H9 (cell line): Measurements from ENCODE around the gene UBAC2. TPM values are rescaled to one million over a fixed set of nuclear protein-coding genes. Genes with fewer than 3 reads are reported as not detected.
A peak's percentile ranks its signal among the peaks of the same experiment; 100 is the strongest.

Source experiments
- DNase-seq: peaks from one replicate; pipeline ENCODE4 v3.0.0-alpha.2; 2017
- H2AFZ ChIP-seq: one replicate; pipeline ENCODE4 v1.6.1; 2013; ENCODE audit warnings: mild to moderate bottlenecking, low read length, control low read depth, moderate library complexity
- H2AK5ac ChIP-seq: 2 replicates; pipeline ENCODE4 v1.6.1; 2013; ENCODE audit warnings: low read length, control low read depth, mixed read lengths; ENCODE audit not compliant: insufficient read length
- H2BK120ac ChIP-seq: one replicate; pipeline ENCODE4 v1.6.1; 2013; ENCODE audit warnings: low read depth, mild to moderate bottlenecking, low read length, control low read depth, inconsistent platforms; ENCODE audit not compliant: poor library complexity, severe bottlenecking
- H2BK12ac ChIP-seq: 2 replicates; pipeline ENCODE4 v1.6.1; 2013; ENCODE audit warnings: low read length, control low read depth, mixed read lengths, low read depth; ENCODE audit not compliant: insufficient read length
- H2BK15ac ChIP-seq: 2 replicates; pipeline ENCODE4 v1.6.1; 2013; ENCODE audit warnings: low read depth, low read length, control low read depth
- H2BK20ac ChIP-seq: one replicate; pipeline ENCODE4 v1.6.1; 2013; ENCODE audit warnings: low read depth, mild to moderate bottlenecking, low read length, control low read depth, inconsistent platforms; ENCODE audit not compliant: poor library complexity, severe bottlenecking
- H2BK5ac ChIP-seq: 2 replicates; pipeline ENCODE4 v1.6.1; 2013; ENCODE audit warnings: low read length, control low read depth, mixed read lengths; ENCODE audit not compliant: insufficient read length
- H3K14ac ChIP-seq: 2 replicates; pipeline ENCODE4 v1.6.1; 2013; ENCODE audit warnings: low read length, control low read depth; ENCODE audit not compliant: insufficient read depth
- H3K18ac ChIP-seq: 2 replicates; pipeline ENCODE4 v1.6.1; 2013; ENCODE audit warnings: low read depth, mild to moderate bottlenecking, mixed read lengths, low read length, control low read depth; ENCODE audit not compliant: insufficient read length
- H3K23ac ChIP-seq: 2 replicates; pipeline ENCODE4 v1.6.1; 2013; ENCODE audit warnings: low read length, control low read depth, mixed read lengths, low read depth; ENCODE audit not compliant: insufficient read length
- H3K23me2 ChIP-seq: 2 replicates; pipeline ENCODE4 v1.6.1; 2013; ENCODE audit warnings: low read depth, mild to moderate bottlenecking, mixed read lengths, low read length, control low read depth; ENCODE audit not compliant: insufficient read length, poor library complexity, severe bottlenecking
- H3K27ac ChIP-seq: 2 replicates; pipeline ENCODE4 v1.5.1; 2013; ENCODE audit warnings: low read length, control low read depth, mixed read lengths, low read depth; ENCODE audit not compliant: insufficient read length
- H3K27me3 ChIP-seq: 2 replicates; pipeline ENCODE4 v1.6.1; 2013; ENCODE audit warnings: low read length, control low read depth, inconsistent platforms; ENCODE audit not compliant: insufficient read depth
- H3K4ac ChIP-seq: 2 replicates; pipeline ENCODE4 v1.6.1; 2013; ENCODE audit warnings: low read depth, mild to moderate bottlenecking, control low read depth, inconsistent platforms, low read length, moderate library complexity
- H3K4me1 ChIP-seq: 2 replicates; pipeline ENCODE4 v1.6.1; 2013; ENCODE audit warnings: low read length, control low read depth, inconsistent platforms; ENCODE audit not compliant: insufficient read depth
- H3K4me2 ChIP-seq: 2 replicates; pipeline ENCODE4 v1.6.1; 2013; ENCODE audit warnings: low read length, control low read depth, mixed read lengths; ENCODE audit not compliant: insufficient read length, insufficient read depth
- H3K56ac ChIP-seq: 2 replicates; pipeline ENCODE4 v1.6.1; 2013; ENCODE audit warnings: low read depth, mild to moderate bottlenecking, mixed read lengths, low read length, control low read depth; ENCODE audit not compliant: insufficient read length
- H3K79me1 ChIP-seq: 2 replicates; pipeline ENCODE4 v1.6.1; 2013; ENCODE audit warnings: low read depth, mild to moderate bottlenecking, moderate library complexity, low read length, control low read depth, inconsistent platforms; ENCODE audit not compliant: insufficient read depth, poor library complexity, severe bottlenecking
- H3K79me2 ChIP-seq: 2 replicates; pipeline ENCODE4 v1.6.1; 2013; ENCODE audit warnings: low read length, control low read depth, inconsistent platforms; ENCODE audit not compliant: insufficient read depth
- H3K9ac ChIP-seq: 2 replicates; pipeline ENCODE4 v1.6.1; 2013; ENCODE audit warnings: low read length, control low read depth, mixed read lengths; ENCODE audit not compliant: insufficient read length; ENCODE audit errors: extremely low read depth
- H3K9me3 ChIP-seq: one replicate; pipeline ENCODE4 v1.6.1; 2013; ENCODE audit warnings: low read depth, low read length, inconsistent platforms; ENCODE audit not compliant: control insufficient read depth
- H3T11ph ChIP-seq: one replicate; pipeline ENCODE4 v1.6.1; 2013; ENCODE audit warnings: mild to moderate bottlenecking, low read length, control low read depth, inconsistent platforms
- H4K20me1 ChIP-seq: one replicate; pipeline ENCODE4 v1.6.1; 2013; ENCODE audit not compliant: control insufficient read depth, insufficient read length, insufficient read depth
- H4K5ac ChIP-seq: 2 replicates; pipeline ENCODE4 v1.6.1; 2013; ENCODE audit warnings: low read depth, mild to moderate bottlenecking, mixed read lengths, low read length, control low read depth; ENCODE audit not compliant: insufficient read length
- H4K8ac ChIP-seq: replicated peaks from 2 replicates; pipeline ENCODE4 v1.6.1; 2013; ENCODE audit warnings: low read length, control low read depth, mixed read lengths, low read depth; ENCODE audit not compliant: insufficient read length
- H4K91ac ChIP-seq: 2 replicates; pipeline ENCODE4 v1.6.1; 2013; ENCODE audit warnings: low read depth, mild to moderate bottlenecking, moderate library complexity, mixed read lengths, low read length, control low read depth; ENCODE audit not compliant: insufficient read length
- H3K27ac Mint-ChIP-seq, 3 experiments: 2 replicates in 2 of 3; 3 replicates in 1 of 3; pipeline ENCODE4 v1.8.0; 2020 to 2021; ENCODE audit warnings: mixed read lengths in 3 of 3, mild to moderate bottlenecking in 1 of 3, moderate library complexity in 1 of 3
- H3K27me3 Mint-ChIP-seq: 2 replicates; pipeline ENCODE4 v1.8.0; 2021; ENCODE audit warnings: low read depth, mild to moderate bottlenecking, moderate library complexity, mixed read lengths
- H3K36me3 Mint-ChIP-seq, 3 experiments: 2 replicates in 2 of 3; 3 replicates in 1 of 3; pipeline ENCODE4 v1.8.0; 2020 to 2021; ENCODE audit warnings: low read depth in 3 of 3, mixed read lengths in 3 of 3; ENCODE audit not compliant: insufficient read depth in 1 of 3
- H3K4me1 Mint-ChIP-seq, 2 experiments: 2 replicates each; pipeline ENCODE4 v1.8.0; 2020; ENCODE audit warnings: mixed read lengths in 2 of 2
- H3K4me3 Mint-ChIP-seq, 2 experiments: 2 replicates in 1 of 2; 3 replicates in 1 of 2; pipeline ENCODE4 v1.8.0; 2020 to 2021; ENCODE audit warnings: mild to moderate bottlenecking in 2 of 2, mixed read lengths in 2 of 2, moderate library complexity in 1 of 2
- H3K9me3 Mint-ChIP-seq, 2 experiments: 2 replicates in 1 of 2; 3 replicates in 1 of 2; pipeline ENCODE4 v1.8.0; 2020; ENCODE audit warnings: mild to moderate bottlenecking in 2 of 2, mixed read lengths in 2 of 2, moderate library complexity in 1 of 2
- CTCF ChIP-seq: fragments of 200-600 bp; sonication (generic); conservative IDR thresholded peaks from 3 replicates; pipeline ENCODE4 v1.8.0; 2021; ENCODE audit warnings: antibody characterized with exemption, mild to moderate bottlenecking
- WGBS: extraction: QIAGEN DNeasy Blood & Tissue Kit; methylation state at CpG from one replicate; pipeline ENCODE4 v1.1.7; 2013; ENCODE audit warnings: missing lambda C conversion rate, low lambda C conversion rate, mixed read lengths; ENCODE audit not compliant: insufficient read length; ENCODE audit errors: extremely low coverage; 5-methylcytosine and 5-hydroxymethylcytosine counted together
- total RNA-seq: library from RNA; stranded (reverse); gene quantifications from 2 replicates; pipeline ENCODE4 v1.2.1, GENCODE V29; 2021

UBAC2 gene
- total RNA-seq, 1 experiment from 2014 or later: 52.3 TPM

GRCh38 chr13:99227909-99228688 lies 27.4 kb downstream of the UBAC2 start:
- Histone ChIP-seq H3K9me3 (no peaks in the 10 kb centered on the region), H2BK15ac (no peak overlapping the region), H3K27me3 (no peaks in the 10 kb centered on the region), H3K14ac (no peak overlapping the region), H3K23ac (no peak overlapping the region), H3K4ac (no peak overlapping the region), H3K23me2 (no peaks in the 10 kb centered on the region), H4K8ac (no peak overlapping the region), H2BK20ac (no peak overlapping the region), H2BK12ac (no peak overlapping the region), H4K91ac (no peak overlapping the region), H3K79me1 (peaks cover 16% of the 10 kb centered on the region), H2BK5ac (no peak overlapping the region), H4K20me1 (no peaks in the 10 kb centered on the region), H2BK120ac (no peak overlapping the region), H3K27ac (no peak overlapping the region), H3K56ac (no peak overlapping the region), H3K9ac (no peak overlapping the region), H2AK5ac (no peak overlapping the region), H2AFZ (no peak overlapping the region), H3K4me1 (no peaks in the 10 kb centered on the region; the same call in 1 of the 2 replicates), H3K79me2 (peaks cover 26% of the 10 kb centered on the region; the same call in 1 of the 2 replicates), H3K18ac (no peak overlapping the region), H3T11ph (no peak overlapping the region), H3K4me2 (no peak overlapping the region), H4K5ac (no peak overlapping the region)
- no peaks in the 10 kb centered on the region for H3K9me3 Mint-ChIP-seq
- H3K4me3 Mint-ChIP-seq: no peak overlapping the region
- DNase-seq: no peak
- WGBS: no CpG with 5 or more reads among the region's 15 CpGs
- H3K4me1 Mint-ChIP-seq: peaks cover 18 to 20% of the 10 kb centered on the region in 2 experiments
- peaks cover 0 to 2% (median 0%) of the 10 kb centered on the region in 3 experiments; a peak in 4 of 7 replicates for H3K36me3 Mint-ChIP-seq
- H3K27ac Mint-ChIP-seq: peak overlapping the region in 1 of 3 experiments; percentile 18; a peak in 2 of 7 replicates
- H3K27me3 Mint-ChIP-seq: no peaks in the 10 kb centered on the region
- TF ChIP-seq CTCF: no peak
